ENCODE data around the gene PILRB.
"Not testable (repeated sequence)": the region's sequence is repeated elsewhere in the genome, so short reads cannot be mapped to it uniquely, and the experiment has no call there.

The PILRB gene

DNA sequence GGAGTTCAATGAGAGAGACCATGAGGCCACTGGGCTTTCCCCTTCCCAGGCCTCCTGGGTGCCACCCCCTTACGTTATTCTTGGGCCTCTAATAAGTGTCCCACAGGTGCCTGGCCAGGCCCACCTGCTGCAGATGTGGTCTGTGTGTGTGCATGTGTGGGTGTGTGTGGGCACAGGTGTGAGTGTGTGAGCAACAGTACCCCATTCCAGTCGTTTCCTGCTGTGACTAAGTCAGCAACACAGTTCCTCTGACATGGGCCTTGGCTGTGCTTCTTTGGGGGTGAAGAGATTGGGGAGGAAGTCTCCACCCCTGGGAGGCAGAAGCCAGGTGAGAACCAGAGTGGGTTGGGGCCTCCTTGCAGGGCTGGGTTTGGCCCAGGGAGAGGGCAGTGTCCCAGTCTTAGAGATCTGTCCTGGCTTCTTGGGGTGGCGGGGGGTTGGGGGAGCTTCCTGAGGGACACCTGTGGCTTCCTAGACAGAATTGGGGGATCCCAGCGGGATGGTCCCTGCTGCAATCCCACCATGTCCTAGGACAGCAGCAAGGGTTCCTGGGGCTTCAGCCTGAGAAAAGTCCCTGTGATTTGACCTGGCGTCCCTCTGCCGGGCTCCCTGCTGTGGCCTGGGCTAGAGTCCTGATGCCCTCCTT, 4.1 kb upstream of the PILRB start:
- no peak for DNase-seq (ENCODE audit: low spot score)
- TF ChIP-seq, protein P1, sequence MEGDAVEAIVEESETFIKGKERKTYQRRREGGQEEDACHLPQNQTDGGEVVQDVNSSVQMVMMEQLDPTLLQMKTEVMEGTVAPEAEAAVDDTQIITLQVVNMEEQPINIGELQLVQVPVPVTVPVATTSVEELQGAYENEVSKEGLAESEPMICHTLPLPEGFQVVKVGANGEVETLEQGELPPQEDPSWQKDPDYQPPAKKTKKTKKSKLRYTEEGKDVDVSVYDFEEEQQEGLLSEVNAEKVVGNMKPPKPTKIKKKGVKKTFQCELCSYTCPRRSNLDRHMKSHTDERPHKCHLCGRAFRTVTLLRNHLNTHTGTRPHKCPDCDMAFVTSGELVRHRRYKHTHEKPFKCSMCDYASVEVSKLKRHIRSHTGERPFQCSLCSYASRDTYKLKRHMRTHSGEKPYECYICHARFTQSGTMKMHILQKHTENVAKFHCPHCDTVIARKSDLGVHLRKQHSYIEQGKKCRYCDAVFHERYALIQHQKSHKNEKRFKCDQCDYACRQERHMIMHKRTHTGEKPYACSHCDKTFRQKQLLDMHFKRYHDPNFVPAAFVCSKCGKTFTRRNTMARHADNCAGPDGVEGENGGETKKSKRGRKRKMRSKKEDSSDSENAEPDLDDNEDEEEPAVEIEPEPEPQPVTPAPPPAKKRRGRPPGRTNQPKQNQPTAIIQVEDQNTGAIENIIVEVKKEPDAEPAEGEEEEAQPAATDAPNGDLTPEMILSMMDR (IDR thresholded peaks at IDR 0.05; ENCODE audit: extremely low read depth, missing control alignments) = no peak

DNA sequence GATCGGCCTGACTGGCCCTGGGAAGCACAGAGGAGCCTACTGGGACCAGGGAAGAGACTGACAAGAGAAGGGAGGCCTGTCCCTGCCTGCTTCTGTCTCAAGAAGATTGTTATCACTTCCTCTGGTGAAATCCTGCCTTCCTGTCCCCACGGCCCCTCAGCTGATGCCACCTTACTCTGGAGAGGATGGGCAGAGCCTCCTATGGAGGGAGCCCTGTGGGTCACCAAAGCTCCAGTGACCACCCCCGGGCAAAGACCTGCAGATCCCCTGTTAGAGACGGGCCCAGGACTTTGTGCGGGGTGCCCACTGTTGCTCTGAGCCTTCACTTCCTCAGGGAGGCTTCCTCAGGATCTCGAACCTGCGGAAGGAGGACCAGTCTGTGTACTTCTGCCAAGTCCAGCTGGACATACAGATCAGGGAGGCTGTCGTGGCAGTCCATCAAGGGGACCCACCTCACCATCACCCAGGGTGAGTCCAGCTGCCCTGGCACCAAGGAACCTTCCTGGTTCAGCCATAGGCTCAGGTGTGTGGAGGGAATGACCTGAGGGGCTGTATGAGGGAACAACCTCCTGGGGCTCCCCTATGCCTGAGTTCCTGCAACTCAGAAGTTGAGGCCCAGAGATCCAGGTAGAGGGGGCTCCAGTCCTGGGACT, 1.4 kb upstream of the PILRB start:
- DNase-seq (ENCODE audit: low spot score) = no peak
- TF ChIP-seq, protein P1 (IDR thresholded peaks at IDR 0.05; ENCODE audit: extremely low read depth, missing control alignments) = no peak

DNA sequence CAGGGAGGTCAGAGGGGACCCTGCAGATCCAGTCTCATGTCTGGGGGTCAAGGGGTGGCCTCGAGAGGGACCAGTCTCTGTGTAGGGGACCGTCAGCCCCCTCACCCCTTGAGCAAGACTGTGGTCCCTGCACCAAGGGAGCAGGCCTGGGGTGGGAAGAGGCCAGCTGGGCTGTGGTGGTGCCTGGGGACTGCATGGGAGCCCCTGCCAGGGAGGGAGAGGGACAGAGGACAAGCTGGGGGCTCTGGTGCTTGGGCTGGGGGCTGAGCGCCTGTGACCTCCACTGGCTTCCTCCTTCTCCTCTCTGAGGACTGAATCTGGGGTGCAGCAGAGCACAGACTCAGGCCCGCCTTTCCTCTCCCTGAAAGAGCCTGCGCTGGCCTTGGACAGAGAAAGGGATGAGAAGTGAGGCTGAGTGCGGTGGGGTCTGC, 771 bp upstream of the PILRB start:
- no peak for DNase-seq (ENCODE audit: low spot score)
- TF ChIP-seq, protein P1 (IDR thresholded peaks at IDR 0.05; ENCODE audit: extremely low read depth, missing control alignments) = no peak

DNA sequence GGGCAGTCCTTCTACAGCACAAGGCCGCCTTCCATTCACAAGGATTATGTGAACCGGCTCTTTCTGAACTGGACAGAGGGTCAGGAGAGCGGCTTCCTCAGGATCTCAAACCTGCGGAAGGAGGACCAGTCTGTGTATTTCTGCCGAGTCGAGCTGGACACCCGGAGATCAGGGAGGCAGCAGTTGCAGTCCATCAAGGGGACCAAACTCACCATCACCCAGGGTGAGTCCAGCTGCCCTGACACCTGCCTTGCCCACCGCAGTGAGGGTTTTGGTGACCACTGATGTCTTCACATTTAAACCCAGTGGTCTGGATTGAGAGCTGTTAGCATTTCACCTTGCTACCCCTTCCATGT, 918 bp downstream of the PILRB start:
- TF ChIP-seq, protein P1 (IDR thresholded peaks at IDR 0.05; ENCODE audit: extremely low read depth, missing control alignments) = no peak
- DNase-seq (ENCODE audit: low spot score) = no peak

DNA sequence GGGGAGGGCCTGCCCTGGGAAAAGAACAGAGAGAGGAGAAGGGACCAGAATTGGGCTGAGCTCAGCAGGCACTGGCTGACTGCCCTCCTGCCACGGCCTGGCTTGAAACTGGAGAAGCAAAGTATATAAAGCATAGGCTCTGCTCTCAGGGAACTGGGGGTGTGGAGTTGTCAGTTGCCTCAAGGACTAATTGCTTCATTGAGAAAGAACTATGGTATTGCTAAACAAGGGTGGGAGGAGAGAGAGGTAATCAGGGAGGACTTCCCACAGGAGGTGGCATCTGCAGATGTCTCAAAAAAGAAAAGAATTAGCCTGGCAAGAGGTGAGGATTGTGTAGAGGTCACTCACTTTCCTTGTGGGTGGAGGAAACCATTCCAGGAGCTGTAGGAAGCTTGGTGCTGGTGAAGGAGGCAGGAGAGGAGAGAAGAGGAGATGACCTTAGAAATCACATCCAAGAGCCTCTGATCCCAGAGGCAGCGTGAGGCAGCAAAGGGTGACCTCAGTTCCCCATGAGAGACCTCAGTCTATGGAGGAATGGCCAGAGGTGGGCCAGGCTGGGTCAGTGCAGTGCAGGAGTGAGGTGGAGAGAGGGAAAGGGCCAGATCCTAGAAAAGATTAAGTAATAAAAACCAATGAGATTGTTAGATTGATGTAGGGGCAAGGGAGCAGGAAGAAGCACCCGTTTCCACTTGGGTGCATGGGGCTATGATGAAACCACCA, 2.4 kb downstream of the PILRB start:
- DNase-seq (ENCODE audit: low spot score) = no peak
- TF ChIP-seq, protein P1 (IDR thresholded peaks at IDR 0.05; ENCODE audit: extremely low read depth, missing control alignments) = no peak

DNA sequence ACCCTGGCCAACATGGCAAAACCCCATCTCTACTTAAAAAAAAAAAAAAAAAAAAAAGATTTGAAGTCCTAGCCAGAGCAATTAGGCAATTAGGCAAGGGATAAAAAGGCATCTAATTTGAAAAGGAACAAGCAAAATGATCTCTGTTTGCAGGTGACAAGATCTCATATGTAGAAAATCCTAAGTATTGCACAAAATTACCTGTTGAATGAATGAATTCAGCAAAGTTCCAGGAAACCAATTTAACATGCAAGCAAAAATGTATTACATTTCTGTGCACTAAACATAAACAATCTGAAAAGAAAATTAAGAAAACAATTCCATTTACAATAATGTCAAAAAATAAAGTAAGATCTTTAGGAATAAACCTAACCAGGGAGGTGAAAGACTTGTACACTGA, 5.2 kb downstream of the PILRB start:
- TF ChIP-seq, protein P1 (IDR thresholded peaks at IDR 0.05; ENCODE audit: extremely low read depth, missing control alignments) = no peak
- no peak for DNase-seq (ENCODE audit: low spot score)

DNA sequence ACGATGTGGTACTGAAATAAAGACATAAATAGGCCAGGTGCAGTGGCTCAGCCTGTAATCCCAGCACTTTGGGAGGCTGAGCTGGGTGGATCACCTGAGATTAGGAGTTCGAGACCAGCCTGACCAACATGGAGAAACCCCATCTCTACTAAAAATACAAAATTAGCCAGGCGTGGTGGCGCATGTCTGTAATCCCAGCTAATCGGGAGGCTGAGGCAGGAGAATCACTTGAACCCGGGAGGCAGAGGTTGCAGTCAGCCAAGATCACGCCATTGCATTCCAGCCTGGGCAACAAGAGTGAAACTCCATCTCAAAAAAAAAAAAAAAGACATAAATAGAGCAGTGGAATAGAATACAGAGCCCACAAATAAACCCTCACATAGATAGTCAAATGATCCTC, 5.9 kb downstream of the PILRB start:
- not testable (repeated sequence) for DNase-seq (ENCODE audit: low spot score)
